NCI-H1930 (cell line): Measurements from ENCODE around the gene ABCA8.

ENCODE experiments used
- DNase-seq, 2 experiments: peaks; one replicate each; lab custom pipeline; 2025; lab: John Stamatoyannopoulos, UW

The ABCA8 gene

GRCh38 chr17:68942389-68942788 lies 12.8 kb downstream of the ABCA8 start:
- no peak for DNase-seq

GRCh38 chr17:68941761-68942160 lies 13.4 kb downstream of the ABCA8 start:
- no peak for DNase-seq

- DNase-seq = no peak
Observed at GRCh38 chr17:68939195-68939594, 16.0 kb downstream of the ABCA8 start.

GRCh38 chr17:68937890-68938514 lies 17.2 kb downstream of the ABCA8 start:
- DNase-seq = no peak

GRCh38 chr17:68927516-68927915 lies 27.7 kb downstream of the ABCA8 start:
- no peak for DNase-seq

GRCh38 chr17:68924793-68925720 lies 30.1 kb downstream of the ABCA8 start:
- DNase-seq = no peak

GRCh38 chr17:68910789-68911431 lies 44.3 kb downstream of the ABCA8 start:
- no peak for DNase-seq

- DNase-seq = no peak
Observed at GRCh38 chr17:68910251-68910705, 44.9 kb downstream of the ABCA8 start.

GRCh38 chr17:68909066-68909465 lies 46.1 kb downstream of the ABCA8 start:
- DNase-seq = no peak

- DNase-seq = no peak
Observed at GRCh38 chr17:68908045-68908444, 47.1 kb downstream of the ABCA8 start.

- DNase-seq = no peak
Observed at GRCh38 chr17:68906638-68907037, 48.6 kb downstream of the ABCA8 start.

- no peak for DNase-seq
Observed at GRCh38 chr17:68903286-68903685, 51.9 kb downstream of the ABCA8 start.

- DNase-seq = no peak
Observed at GRCh38 chr17:68897557-68897956, 57.6 kb downstream of the ABCA8 start.

GRCh38 chr17:68892658-68893057 lies 62.5 kb downstream of the ABCA8 start:
- DNase-seq = no peak

GRCh38 chr17:68892193-68892592 lies 63.0 kb downstream of the ABCA8 start:
- no peak for DNase-seq

- DNase-seq = no peak
Observed at GRCh38 chr17:68886401-68886800, 68.8 kb downstream of the ABCA8 start.

- no peak for DNase-seq
Observed at GRCh38 chr17:68884888-68885287, 70.3 kb downstream of the ABCA8 start.

- no peak for DNase-seq
Observed at GRCh38 chr17:68878226-68878885, 76.8 kb downstream of the ABCA8 start.

GRCh38 chr17:68871447-68871846 lies 83.7 kb downstream of the ABCA8 start:
- no peak for DNase-seq

GRCh38 chr17:68870976-68871375 lies 84.2 kb downstream of the ABCA8 start:
- DNase-seq = no peak

- no peak for DNase-seq
Observed at GRCh38 chr17:68870161-68870826, 84.9 kb downstream of the ABCA8 start.

GRCh38 chr17:68868708-68869107 lies 86.5 kb downstream of the ABCA8 start:
- DNase-seq = no peak
